Measurements from ENCODE around the gene DYNLT4. TPM values are rescaled to one million over a fixed set of nuclear protein-coding genes. Genes with fewer than 3 reads are reported as not detected.

Gene DYNLT4
- total and polyA plus RNA-seq, 2 of the 13 experiments (the other 11 are each of a cell fraction or from before 2014, with no cell fraction given): 0.77 TPM; not detected in 1

- TF ChIP-seq ZNF430 (CRISPR knock-in tag; IDR thresholded peaks at IDR 0.05): no peak
- TF ChIP-seq THAP8 (CRISPR knock-in tag; IDR thresholded peaks at IDR 0.05; ENCODE audit: borderline replicate concordance): 0 out of 2 replicates have a peak, but pooled peaks have one; percentile 48
- peak in 1 of 2 experiments; percentile 28; a peak in 1 of 4 replicates for TF ChIP-seq REST (IDR thresholded peaks at IDR 0.05; ENCODE audit: borderline replicate concordance in 1 of 2, low read depth in 1 of 2, low read length in 2 of 2)
- peak; percentile 78; the same call in 1 of the 2 replicates for TF ChIP-seq RARA (CRISPR knock-in tag; IDR thresholded peaks at IDR 0.05)
- no peak for TF ChIP-seq PAXIP1 (CRISPR knock-in tag; conservative IDR thresholded peaks at IDR 0.05)
- TF ChIP-seq ZFP36L1 (CRISPR knock-in tag; IDR thresholded peaks at IDR 0.05): peak; percentile 64; the same call in 1 of the 2 replicates
- TF ChIP-seq PRDM15 (CRISPR knock-in tag; IDR thresholded peaks at IDR 0.05): no peak
- TF ChIP-seq NFKB2 (CRISPR knock-in tag; IDR thresholded peaks at IDR 0.05; ENCODE audit: borderline replicate concordance): no peak
- TF ChIP-seq PATZ1 (CRISPR knock-in tag; IDR thresholded peaks at IDR 0.05): no peak
- TF ChIP-seq CAMTA2 (CRISPR knock-in tag; IDR thresholded peaks at IDR 0.05; ENCODE audit: borderline replicate concordance): no peak
- TF ChIP-seq MBNL3 (CRISPR knock-in tag; conservative IDR thresholded peaks at IDR 0.05): no peak
- peak; percentile 36; the same call in 1 of the 2 replicates for TF ChIP-seq ZBTB38 (CRISPR knock-in tag; IDR thresholded peaks at IDR 0.05)
- TF ChIP-seq U2AF2 (IDR thresholded peaks at IDR 0.05; ENCODE audit: low read depth, low read length): no peak
- peak; percentile 55; the same call in 1 of the 2 replicates for TF ChIP-seq FOSL1 (CRISPR knock-in tag; IDR thresholded peaks at IDR 0.05; ENCODE audit: borderline replicate concordance)
These were observed at the start of gene DYNLT4 (continued) for GRCh38 chr1:44806704-44807363.
